COLO668 (cell line): ENCODE results near the gene STAC.
"Not testable (repeated sequence)": the region's sequence is repeated elsewhere in the genome, so short reads cannot be mapped to it uniquely, and the experiment has no call there.

Experiments used
- DNase-seq: peaks from one replicate; lab custom pipeline; 2025; ENCODE audit not compliant: unreplicated experiment; lab: John Stamatoyannopoulos, UW

Gene STAC

GRCh38 chr3:36476286-36476942, 96.1 kb downstream of the STAC start:
- no peak for DNase-seq

- DNase-seq = no peak
These were observed 97.4 kb downstream of the STAC start for GRCh38 chr3:36477655-36478054.

- no peak for DNase-seq
These were observed 100.8 kb downstream of the STAC start for GRCh38 chr3:36480911-36481648.

GRCh38 chr3:36482256-36482655, 102.0 kb downstream of the STAC start:
- DNase-seq = no peak

- no peak for DNase-seq
These were observed 102.6 kb downstream of the STAC start for GRCh38 chr3:36482880-36483279.

- no peak for DNase-seq
These were observed 103.4 kb downstream of the STAC start for GRCh38 chr3:36483709-36484108.

GRCh38 chr3:36484386-36484785, 104.1 kb downstream of the STAC start:
- no peak for DNase-seq

GRCh38 chr3:36486009-36486795, 105.9 kb downstream of the STAC start:
- DNase-seq = no peak

GRCh38 chr3:36487616-36488015, 107.3 kb downstream of the STAC start:
- no peak for DNase-seq

- DNase-seq = peak; percentile 10
These were observed 107.9 kb downstream of the STAC start for GRCh38 chr3:36488077-36488789.

- no peak for DNase-seq
These were observed 108.8 kb downstream of the STAC start for GRCh38 chr3:36489101-36489500.

- no peak for DNase-seq
These were observed 109.5 kb downstream of the STAC start for GRCh38 chr3:36489679-36490425.

GRCh38 chr3:36493051-36493450, 112.7 kb downstream of the STAC start:
- DNase-seq = no peak

- no peak for DNase-seq
These were observed 114.3 kb downstream of the STAC start for GRCh38 chr3:36494461-36495109.

GRCh38 chr3:36496684-36497633, 116.7 kb downstream of the STAC start:
- no peak for DNase-seq

- not testable (repeated sequence) for DNase-seq
These were observed 119.7 kb downstream of the STAC start for GRCh38 chr3:36500053-36500452.

GRCh38 chr3:36501616-36502015, 121.3 kb downstream of the STAC start:
- no peak for DNase-seq

GRCh38 chr3:36505393-36505792, 125.1 kb downstream of the STAC start:
- no peak for DNase-seq
